Measurements from ENCODE around the gene GGN.
"Not testable (repeated sequence)": the region's sequence is repeated elsewhere in the genome, so short reads cannot be mapped to it uniquely, and the experiment has no call there.

GGN gene

DNA sequence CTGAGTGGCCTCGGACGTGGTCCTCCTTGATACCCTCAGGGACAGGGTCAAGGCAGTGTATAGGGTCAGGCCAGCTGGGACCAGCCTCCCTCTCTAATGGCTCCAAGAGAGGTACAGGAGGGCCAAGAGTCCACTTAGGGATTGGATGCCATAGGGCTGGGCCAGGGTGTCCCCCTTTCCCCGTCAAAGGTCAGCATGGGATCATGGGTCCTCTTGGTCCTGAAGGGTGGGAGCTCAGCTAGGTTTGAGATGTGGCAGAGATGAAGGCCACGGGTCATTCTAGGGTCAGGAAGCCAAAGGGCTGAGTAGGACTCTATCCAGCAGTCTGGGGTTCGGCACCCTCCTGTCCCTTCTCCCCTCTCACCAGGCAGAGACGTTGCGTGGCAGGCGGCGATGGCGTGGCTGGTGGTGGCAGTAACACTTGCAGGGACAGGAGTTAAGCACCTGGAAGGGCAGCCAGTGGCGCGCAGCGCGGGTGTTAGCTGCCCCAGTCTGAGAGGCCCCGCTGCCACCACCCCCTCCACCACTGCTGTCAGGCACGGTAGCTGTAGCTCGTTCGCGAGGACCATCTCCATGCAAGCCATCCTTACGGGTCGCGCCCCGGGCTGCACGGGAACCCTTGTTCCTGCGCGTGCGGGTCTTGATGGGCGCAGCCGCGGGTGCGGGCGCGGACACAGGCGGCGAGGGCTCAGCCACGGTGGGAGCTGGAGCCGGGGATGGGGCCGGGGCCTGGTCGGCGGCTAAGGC lies 2.6 kb downstream of the GGN start:
- no peak for DNase-seq

DNA sequence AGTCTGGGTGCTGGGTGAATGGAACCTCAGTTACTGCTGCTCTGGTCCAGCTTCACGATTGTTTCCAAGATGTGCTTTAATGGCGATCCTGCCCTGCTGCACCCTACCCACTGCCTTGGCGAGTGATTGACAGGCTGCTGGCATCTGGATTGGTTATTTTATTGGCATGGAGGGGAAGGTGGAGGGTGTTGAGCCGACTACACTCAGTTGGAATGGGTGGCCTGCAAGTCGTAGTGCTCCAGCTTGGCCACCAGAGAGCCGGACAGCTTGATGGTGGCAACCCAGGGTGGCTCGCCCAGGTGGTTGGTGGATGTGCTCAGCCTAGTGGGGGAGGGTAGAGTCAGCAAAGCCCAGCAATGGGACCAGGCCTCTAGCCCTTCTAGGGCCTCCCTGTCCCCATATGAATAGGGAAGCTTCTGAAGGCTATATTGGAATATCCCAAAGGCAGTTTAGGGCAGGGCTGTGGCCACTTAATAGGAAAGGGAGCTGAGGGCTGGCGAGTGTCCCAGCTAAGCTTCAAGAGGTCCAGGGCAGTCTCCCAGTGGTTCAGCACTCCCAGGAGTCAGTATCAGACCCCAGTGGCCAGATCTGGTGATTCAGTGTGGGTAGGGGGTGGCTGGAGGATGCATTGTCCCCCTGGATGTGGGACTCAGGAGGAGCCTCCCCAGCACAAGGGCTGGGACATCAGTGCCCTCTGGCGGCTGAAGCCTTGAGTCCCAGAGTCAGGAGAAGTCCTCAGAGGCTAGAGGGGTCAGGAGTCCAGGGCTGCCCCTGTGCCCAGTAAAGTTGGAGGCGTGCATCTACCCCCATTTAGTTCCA lies 3.4 kb downstream of the GGN start:
- no peak for DNase-seq

DNA sequence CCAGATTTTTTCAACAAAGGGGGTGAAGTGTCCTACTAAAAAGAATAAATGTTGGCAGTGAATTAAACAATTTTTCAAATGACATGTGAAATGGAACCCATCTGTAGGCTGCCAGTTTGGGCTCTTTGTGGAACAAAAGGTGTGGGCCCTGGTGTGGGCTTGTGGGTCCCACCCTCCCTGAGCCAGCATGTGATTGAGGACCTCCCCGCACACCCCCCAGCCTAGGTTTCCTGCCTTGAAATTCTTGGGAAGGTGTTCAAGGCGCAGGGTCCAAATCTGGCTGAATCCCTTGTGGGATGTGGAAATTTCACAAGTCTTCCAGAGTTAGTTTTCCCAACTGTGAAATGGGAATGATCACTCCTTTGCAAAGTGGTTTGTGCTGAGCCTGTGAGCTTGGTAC lies 4.1 kb downstream of the GGN start:
- DNase-seq, result no peak

DNA sequence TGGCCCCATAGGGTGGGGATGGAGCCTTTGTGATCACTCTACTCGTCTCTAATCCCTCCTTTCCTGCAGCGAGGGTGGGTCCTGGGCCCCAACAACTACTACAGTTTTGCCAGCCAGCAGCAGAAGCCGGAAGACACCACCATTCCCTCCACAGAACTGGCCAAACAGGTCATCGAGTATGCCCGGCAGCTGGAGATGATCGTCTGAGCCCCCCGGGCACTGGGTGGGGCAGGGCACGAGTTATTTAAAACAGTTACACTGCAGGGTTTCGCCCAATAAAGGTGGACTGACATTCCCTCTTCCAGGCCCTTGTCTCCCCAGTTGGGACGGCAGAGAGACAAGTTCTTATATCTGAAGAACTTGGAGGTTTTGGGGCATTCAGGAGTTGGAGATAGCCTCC lies 4.7 kb downstream of the GGN start:
- DNase-seq, result no peak

DNA sequence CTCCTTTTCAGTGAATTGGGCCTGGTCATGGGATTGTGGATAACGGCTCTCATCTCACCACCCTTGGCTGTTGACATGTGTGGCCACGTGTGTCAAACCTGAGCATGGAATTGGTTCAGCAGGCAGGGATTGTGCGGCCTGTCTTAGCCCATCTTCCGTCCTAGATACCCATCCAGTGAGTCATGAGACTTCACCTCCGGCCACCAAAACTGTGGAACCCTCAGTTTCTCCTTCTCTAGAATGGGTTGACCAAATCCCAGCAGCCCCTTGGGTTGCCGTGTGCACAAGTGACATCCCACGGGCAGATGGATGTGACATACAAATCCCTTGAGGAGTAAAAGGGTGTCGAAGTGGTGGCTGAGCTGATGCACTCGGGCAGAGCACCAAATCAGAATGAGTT lies 6.7 kb downstream of the GGN start:
- DNase-seq, result no peak

DNA sequence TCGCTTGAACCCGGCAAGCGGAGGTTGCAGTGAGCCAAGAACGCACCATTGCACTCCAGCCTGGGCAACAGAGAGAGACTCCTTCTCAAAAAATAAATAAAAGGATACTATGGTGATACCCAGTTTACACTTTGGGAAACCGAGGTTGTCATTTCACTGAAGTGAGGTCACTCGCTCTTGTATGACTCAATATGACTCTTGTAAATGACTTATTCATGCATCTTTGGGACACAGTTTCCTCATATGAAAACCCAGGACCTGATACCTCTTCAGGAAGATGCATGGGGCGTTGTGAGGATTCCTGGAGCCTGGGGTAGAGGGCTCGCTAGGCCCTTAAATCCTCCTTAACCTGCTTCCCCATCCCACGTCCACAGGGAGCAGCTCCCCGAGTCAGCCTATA lies 9.0 kb downstream of the GGN start:
- no peak for DNase-seq

DNA sequence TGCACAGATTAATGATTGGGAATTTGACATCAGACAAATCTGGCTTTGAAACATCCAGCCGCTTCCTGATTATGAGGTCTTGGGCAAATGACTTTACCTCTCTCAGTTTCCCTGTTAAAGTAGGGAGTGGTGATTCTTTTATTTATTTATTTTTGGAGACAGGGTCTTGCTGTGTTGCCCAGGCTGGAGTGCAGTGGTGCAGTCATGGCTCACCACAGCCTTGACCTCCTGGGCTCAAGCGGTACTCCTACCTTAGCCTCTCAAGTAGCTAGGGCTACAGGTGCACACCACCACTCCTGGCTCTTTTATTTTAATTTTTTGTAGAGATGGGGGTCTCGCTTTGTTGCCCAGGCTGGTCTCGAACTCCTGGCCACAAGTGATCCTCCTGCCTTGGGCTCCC lies 10.8 kb downstream of the GGN start:
- no peak for DNase-seq

DNA sequence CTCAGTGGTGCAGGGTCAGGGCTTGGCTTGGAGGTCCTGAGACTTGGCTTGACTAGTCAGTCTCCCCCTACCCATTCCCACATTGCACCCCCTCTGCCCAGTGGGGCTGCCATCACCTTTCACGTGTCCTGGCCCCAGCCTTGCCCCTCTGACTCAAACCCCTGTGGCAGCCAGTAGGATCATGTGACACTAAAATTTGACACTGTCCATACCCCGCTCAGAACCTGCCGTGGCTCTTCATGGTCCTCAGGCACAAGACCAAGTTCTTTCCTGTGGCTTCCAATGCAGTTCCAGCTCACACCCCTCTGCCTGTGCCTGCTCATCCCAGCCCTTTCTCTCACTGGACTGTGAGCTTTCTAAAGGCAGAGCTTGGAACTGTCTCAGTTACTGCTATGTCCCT lies 11.3 kb downstream of the GGN start:
- no peak for DNase-seq

DNA sequence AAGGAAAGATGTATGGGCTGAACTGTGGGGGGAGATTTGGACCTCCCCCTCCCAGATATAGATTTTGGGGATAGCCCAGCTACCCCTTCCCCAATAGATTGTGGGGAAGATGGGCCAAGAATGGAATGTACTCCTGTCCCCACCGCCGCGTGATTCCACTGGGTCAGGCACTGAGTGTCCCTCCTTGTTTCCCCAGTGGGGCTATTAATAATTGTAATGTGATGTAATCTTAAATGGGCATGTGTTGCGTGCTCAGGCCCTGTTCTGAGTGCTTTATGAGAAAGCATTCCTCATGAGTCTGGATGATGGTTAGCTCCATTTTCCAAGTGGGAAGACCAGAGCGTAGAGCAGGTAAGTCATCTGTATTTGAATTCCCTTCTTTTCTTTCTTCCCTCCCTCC lies 12.1 kb downstream of the GGN start:
- DNase-seq, result no peak

DNA sequence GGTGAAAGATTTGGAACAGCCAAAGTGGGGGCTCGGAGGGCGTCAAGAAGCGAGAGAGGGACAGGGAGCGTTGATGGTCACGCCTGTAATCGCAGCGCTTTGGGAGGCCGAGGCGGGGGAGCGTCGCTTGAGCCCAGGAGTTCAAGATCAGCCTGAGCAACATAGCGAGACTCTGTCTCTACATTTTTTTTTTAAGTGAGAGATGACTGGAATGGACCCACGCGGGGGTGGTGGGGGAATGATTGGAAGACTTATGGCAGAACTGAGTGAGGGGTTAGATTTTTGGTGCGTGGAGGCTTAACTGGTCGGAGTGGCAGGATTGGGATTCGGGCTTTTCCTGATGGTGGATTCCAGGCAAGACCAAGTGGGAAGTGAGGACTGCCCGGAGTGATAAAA lies 12.7 kb downstream of the GGN start:
- no peak for DNase-seq

DNA sequence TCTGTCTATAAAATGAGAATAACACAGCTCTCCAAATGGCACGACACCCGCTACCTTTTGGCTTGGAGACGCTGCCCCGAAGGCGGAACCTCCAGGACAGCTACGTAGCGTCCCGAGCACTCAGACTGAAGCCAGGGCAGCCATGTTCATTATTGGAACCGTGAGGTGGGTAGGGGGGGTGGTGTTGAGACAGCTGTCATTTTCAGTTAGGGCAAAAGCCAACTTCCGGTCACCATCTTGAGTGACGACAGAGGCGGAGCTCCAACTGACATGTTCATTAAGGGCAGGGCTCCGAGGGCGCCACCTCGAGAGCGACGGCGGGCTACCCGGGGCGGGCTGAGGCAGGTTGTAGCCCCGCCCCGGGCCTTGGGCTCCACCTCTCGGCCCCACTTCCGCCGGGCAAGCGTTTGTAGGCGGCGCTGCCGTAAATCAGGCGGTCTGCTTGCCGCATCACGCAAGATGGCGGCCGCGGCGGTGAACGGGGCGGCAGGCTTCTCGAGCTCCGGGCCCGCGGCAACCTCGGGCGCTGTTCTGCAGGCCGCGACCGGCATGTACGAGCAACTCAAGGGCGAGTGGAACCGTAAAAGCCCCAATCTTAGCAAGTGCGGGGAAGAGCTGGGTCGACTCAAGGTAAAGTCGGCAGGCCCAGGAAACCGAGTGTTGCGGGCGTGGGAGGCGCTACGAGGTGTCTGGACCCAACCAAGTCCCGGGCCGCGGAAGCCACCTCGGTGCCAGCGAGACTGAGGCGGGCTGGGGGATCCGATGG lies 13.3 kb downstream of the GGN start, which contains the start of gene PSMD8:
PSMD8 (plus strand) TSS at position 240 of the 766 bp plus-strand sequence; CDS start at position 271, 31 bp downstream.
- DNase-seq, result peak; percentile 94

DNA sequence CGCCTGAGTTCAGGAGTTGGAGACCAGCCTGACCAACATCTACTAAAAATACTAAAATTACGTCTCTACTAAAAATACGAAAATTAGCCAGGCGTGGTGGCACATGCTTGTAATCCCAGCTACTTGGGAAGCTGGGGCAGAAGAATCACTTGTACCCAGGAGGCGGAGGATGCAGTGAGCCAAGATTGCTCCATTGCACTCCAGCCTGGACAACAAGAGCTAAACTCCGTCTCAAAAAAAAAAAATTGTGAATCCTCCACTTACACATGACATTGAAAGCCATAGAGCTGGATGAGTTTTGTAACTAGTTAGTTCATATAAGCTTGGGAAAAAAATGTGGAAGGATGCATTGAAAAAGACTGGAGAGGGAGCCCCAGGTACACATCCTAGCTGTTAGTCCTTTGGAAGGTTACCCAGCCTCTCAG lies 13.9 kb downstream of the GGN start:
- DNase-seq, result no peak

DNA sequence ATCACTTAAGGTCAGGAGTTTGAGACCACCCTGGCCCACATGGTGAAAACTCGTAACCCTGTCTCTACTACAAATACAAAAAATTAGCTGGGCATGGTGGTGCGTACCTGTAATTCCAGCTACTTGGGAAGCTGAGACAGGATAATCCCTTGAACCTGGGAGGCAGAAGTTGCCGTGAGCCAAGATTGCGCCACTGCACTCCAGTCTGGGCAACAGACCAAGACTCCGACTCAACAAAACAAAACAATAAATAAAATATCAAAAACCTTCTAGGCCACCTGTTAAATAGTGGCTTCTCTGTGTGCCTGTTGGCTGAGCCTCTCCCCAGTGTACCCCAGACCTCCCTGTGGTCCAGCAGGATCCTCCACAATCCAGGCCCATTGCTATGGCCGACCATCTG lies 16.8 kb downstream of the GGN start:
- no peak for DNase-seq

DNA sequence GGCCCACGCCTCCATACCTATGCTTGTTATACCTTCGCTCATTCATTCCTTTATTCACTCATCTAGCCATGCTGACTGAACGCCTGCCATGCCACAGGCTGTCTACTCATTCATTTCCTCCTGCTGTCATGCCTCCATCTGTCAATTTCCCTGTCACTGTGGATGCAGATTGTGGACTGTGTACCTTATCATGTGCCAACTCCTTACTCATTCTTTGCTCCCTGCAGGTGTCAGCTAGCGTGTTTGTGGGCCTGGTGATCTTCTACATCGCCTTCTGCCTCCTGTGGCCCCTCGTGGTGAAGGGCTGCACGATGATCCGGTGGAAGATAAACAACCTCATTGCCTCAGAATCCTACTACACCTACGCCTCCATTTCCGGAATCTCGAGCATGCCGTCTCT lies 17.5 kb downstream of the GGN start:
- no peak for DNase-seq

DNA sequence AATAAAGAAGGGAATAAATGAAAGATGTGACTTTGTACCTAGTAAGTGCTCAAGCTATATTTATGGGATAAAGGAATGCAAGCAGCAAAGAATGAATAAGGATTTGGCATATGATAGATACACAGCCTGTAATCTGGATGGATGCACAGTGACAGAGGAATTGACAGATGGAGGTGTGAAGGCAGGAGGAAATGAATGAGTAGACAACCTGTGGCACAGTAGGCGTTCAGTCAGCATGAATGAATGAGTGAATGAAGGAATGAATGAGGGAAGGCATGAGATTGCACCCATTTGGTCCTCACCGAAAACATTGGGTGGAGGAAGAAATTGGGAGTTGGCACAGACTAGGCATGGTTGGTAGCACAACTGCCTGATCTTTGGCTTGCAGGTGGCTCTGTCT lies 18.2 kb downstream of the GGN start:
- no peak for DNase-seq

DNA sequence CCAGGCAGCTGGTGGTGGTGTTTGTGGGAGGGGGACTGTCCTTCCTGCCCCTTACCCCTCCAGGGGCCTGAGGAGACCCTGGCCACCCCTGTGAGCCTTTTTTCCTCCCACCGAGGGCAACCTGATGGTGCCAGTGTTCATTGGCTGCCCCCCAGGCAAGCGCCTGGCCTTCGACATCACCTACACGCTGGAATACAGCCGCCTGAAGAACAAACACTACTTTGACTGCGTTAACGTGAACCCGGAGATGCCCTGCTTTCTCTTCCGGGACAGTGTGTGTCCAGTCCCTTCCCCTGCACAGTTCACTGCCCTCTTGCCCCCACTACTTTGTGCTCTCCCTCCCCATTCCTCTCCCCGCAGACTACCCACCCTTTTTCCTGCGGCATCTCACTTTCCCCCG lies 20.8 kb downstream of the GGN start:
- DNase-seq, result no peak

DNA sequence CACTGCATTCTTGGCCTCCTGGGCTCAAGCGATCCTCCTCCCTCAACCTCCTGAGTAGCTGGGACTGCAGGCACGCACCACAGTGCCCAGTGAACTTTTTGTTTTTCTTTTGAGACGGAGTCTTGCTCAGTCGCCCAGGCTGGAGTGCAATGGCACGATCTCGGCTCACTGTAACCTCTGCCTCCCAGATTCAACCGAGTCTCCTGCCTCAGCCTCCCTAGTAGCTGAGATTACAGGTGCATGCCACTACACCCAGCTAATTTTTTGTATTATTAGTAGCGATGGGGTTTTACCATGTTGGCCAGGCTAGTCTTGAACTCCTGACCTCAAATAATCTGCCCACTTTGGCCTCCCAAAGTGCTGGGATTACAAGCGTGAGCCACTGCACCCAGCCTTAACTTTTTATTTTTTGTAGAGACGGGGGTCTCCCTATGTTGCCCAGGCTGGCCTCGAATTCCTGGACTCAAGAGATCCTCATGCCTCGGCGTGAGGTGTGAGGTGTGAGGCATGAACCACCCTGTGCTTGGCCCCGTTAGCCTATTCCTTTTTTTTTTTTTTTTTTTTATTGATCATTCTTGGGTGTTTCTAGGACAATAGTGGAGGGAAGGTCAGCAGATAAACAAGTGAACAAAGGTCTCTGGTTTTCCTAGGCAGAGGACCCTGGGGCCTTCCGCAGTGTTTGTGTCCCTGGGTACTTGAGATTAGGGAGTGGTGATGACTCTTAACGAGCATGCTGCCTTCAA lies 24.7 kb downstream of the GGN start:
- DNase-seq, result not testable (repeated sequence)

DNA sequence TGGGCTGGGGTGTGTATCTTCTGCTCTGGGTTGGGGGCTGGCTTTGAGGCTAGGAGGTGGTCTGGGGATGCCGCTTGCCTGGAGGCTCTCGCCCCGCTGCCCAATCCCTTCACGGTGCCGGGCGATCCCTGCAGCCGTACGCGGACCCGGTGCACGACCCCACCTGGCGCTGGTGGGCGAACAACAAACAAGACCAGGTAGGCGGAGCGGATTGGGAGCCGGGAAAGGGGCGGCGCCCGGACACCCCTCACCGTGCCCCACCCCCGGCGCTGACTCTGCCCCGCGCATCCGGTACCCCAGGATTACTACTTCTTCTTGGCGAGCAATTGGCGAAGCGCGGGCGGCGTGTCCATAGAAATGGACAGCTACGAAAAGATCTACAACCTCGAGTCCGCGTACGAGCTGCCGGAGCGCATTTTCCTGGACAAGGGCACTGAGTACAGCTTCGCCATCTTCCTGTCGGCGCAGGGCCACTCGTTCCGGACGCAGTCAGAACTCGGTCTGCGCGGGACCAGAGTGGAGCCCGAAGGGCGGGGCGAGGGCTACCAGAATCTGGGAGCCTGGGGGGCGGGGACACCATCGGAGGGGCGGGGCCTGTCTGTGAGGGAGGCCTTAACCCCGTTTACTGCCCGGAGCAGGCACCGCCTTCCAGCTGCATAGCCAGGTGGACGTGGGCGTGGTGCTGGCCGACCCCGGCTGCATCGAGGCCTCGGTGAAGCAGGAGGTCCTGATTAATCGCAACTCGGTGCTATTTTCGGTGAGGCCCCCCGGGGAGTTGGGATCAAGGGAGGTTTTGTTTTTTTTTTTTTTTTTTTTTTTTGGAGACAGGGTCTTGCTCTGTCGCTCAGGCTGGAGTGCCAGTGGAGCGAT lies 25.5 kb downstream of the GGN start:
- peak; percentile 54 for DNase-seq

DNA sequence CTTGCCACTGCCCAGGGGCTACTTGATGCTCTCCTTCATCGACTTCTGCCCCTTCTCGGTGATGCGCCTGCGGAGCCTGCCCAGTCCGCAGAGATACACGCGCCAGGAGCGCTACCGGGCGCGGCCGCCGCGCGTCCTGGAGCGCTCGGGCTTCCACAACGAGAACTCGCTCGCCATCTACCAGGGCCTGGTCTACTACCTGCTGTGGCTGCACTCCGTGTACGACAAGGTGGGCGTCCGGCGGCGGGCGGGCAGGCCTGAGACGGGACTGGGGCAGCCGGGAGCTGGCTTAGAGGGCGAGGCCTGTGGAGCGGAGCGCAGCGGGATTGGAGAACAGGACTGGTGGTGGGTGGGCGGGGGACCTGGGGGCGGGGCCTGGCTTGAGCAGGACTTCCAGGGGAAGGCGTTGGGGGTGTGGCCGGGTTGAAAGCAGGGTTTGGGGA lies 26.2 kb downstream of the GGN start:
- peak; percentile 34 for DNase-seq

DNA sequence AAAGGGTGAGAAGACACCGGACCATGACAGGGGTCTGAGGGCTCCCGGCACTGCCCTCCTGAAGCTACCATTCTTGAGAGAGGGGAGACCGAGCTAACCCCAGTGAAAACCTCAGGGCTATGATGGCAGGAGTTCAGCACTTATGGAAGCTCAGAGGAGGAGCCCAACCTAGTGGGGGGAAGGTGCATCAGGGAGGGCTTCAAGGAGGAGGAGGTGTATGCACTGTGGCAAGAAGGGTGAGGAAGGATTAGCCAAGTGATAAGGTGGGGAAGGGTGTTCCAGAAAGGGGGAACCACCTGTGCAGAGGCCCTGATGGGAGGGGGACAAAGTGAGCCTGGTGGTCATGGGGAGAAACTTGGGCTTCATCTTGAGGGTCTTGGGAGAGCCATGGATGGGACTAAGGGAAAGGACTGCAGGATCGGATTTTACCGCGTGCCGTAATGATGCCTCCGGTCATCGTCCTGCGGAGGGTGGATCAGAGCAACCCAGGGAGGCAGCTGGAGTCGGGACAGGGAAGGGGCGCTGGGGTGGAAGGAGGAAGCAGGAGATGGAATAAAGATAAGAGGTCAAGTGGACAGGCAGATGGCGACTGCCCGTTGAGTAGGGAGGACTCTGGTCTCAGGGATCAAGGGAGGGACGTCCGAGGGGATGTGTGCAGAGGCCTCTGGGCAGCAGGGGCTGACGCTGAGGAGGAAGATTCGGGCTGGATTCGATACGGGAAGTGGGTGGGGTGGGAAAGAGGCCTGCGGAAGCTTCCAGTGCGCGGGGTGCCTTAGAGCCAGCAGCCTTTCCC lies 26.8 kb downstream of the GGN start:
- no peak for DNase-seq

DNA sequence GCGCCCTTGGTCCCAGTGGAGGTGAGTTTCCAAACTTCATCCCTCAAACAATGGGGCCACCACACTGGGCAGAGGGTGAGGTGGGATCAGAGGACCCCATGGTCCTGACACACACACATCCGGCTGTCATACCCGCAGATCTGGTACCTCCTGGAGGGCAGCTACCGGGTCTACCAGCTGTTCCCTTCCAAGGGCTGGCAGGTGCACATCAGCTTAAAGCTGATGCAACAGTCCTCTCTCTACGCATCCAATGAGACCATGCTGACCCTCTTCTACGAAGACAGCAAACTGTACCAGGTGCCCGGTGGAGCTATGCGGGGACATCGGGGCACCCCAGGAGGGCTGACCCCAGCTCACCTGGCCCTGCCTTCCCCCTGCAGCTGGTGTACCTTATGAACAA lies 27.5 kb downstream of the GGN start:
- no peak for DNase-seq
